Smooth muscle cell (in vitro differentiated cells): Measurements from ENCODE around the gene LYPD6B. TPM values are rescaled to one million over a fixed set of nuclear protein-coding genes. Genes with fewer than 3 reads are reported as not detected.
"Not testable (repeated sequence)": the region's sequence is repeated elsewhere in the genome, so short reads cannot be mapped to it uniquely, and the experiment has no call there.

Experiments used
- DNase-seq: peaks from one replicate; lab custom pipeline; 2025; ENCODE audit not compliant: unreplicated experiment; lab: John Stamatoyannopoulos, UW
- H2AFZ ChIP-seq: fragments of 200-600 bp; sonication (generic); 2 replicates; pipeline ENCODE4 v1.6.0; 2016; ENCODE audit warnings: antibody characterized with exemption, low read depth, mild to moderate bottlenecking
- H3F3A ChIP-seq: fragments of 200-600 bp; sonication (generic); 2 replicates; pipeline ENCODE4 v1.6.0; 2017; ENCODE audit warnings: antibody characterized with exemption, low read depth
- H3K27ac ChIP-seq: fragments of 200-600 bp; sonication (generic); 2 replicates; pipeline ENCODE4 v1.5.1; 2016; ENCODE audit warnings: low read depth, mild to moderate bottlenecking
- H3K27me3 ChIP-seq: fragments of 200-600 bp; sonication (generic); 2 replicates; pipeline ENCODE4 v1.6.1; 2016; ENCODE audit warnings: low read depth, mild to moderate bottlenecking
- H3K36me3 ChIP-seq: fragments of 200-600 bp; sonication (generic); 2 replicates; pipeline ENCODE4 v1.5.1; 2016; ENCODE audit warnings: low read depth
- H3K4me1 ChIP-seq: fragments of 200-600 bp; sonication (generic); 2 replicates; pipeline ENCODE4 v1.5.1; 2016; ENCODE audit warnings: low read depth
- H3K4me2 ChIP-seq: fragments of 200-600 bp; sonication (generic); 2 replicates; pipeline ENCODE4 v1.6.0; 2016; ENCODE audit warnings: mild to moderate bottlenecking
- H3K4me3 ChIP-seq: fragments of 200-600 bp; sonication (generic); 2 replicates; pipeline ENCODE4 v1.5.1; 2016; ENCODE audit warnings: mild to moderate bottlenecking
- H3K79me2 ChIP-seq: fragments of 200-600 bp; sonication (generic); 2 replicates; pipeline ENCODE4 v1.6.0; 2016; ENCODE audit warnings: low read depth, mild to moderate bottlenecking
- H3K9ac ChIP-seq: fragments of 200-600 bp; sonication (generic); 2 replicates; pipeline ENCODE4 v1.6.0; 2016; ENCODE audit warnings: low read depth
- H3K9me3 ChIP-seq: fragments of 200-600 bp; sonication (generic); replicated peaks from 2 replicates; pipeline ENCODE4 v1.5.1; 2016; ENCODE audit warnings: low read depth
- H4K20me1 ChIP-seq: fragments of 200-600 bp; sonication (generic); 2 replicates; pipeline ENCODE4 v1.6.0; 2016; ENCODE audit warnings: low read depth
- WGBS: methylation state at CpG from one replicate; pipeline ENCODE4 v1.1.7; 2016; ENCODE audit warnings: low lambda C conversion rate; 5-methylcytosine and 5-hydroxymethylcytosine counted together
- polyA plus RNA-seq: library from polyadenylated mRNA; unstranded; fragments of >200 nt; fragmentation: Nextera tagmentation; extraction: Ambion mirVana; gene quantifications from 2 replicates; pipeline ENCODE4 v1.2.1, GENCODE V29; 2016
- total RNA-seq: library from RNA; depleted of rRNA; stranded (reverse); fragments of >200 nt; gene quantifications from 2 replicates; pipeline ENCODE4 v1.2.3, GENCODE V29; 2014
- TF ChIP-seq, protein P1 (sequence below): fragments of 200-600 bp; sonication (generic); IDR thresholded peaks from 2 replicates; pipeline ENCODE4 v1.5.1; 2017; ENCODE audit warnings: borderline replicate concordance, mild to moderate bottlenecking, antibody characterized with exemption; ENCODE audit not compliant: insufficient read depth, poor library complexity, severe bottlenecking

LYPD6B gene
- total and polyA plus RNA-seq, 2 experiments from 2014 or later = 4.9 to 10.6 TPM

DNA sequence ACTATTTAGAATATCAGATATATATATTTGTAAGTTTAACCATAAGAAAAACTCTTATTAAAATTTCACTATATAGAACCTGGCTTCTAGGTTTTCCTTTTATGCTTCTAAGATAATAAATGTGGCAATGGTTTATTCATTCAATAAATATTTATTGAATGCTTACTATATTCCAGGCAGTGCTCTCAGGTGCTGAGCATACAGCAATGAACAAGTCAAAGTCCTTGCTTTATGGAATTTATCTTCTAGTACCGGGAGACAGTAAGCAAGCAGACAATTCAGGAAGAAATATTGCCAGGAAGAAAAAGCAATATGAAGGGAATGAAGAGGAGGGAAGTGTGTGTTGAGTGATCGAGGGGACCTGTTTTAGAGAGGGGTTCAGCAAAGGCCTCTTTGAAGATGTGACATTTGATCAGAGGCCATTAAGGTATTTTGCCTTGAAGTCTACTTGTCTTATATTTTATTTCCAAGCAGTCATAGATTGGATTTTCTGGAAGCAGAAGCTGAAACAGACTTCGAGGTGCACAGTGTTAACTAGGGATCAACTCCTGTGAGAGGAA is 197.4 kb downstream of the LYPD6B start:
- H3K36me3 ChIP-seq = no peaks in the 10 kb centered on the region
- no peak overlapping the region for H3K27ac ChIP-seq
- H2AFZ ChIP-seq = no peak overlapping the region
- H4K20me1 ChIP-seq = no peaks in the 10 kb centered on the region
- H3K9me3 ChIP-seq = no peaks in the 10 kb centered on the region
- DNase-seq = no peak
- H3K4me2 ChIP-seq = no peak overlapping the region
- H3F3A ChIP-seq = no peaks in the 10 kb centered on the region
- no peaks in the 10 kb centered on the region for H3K79me2 ChIP-seq
- TF ChIP-seq, protein P1, sequence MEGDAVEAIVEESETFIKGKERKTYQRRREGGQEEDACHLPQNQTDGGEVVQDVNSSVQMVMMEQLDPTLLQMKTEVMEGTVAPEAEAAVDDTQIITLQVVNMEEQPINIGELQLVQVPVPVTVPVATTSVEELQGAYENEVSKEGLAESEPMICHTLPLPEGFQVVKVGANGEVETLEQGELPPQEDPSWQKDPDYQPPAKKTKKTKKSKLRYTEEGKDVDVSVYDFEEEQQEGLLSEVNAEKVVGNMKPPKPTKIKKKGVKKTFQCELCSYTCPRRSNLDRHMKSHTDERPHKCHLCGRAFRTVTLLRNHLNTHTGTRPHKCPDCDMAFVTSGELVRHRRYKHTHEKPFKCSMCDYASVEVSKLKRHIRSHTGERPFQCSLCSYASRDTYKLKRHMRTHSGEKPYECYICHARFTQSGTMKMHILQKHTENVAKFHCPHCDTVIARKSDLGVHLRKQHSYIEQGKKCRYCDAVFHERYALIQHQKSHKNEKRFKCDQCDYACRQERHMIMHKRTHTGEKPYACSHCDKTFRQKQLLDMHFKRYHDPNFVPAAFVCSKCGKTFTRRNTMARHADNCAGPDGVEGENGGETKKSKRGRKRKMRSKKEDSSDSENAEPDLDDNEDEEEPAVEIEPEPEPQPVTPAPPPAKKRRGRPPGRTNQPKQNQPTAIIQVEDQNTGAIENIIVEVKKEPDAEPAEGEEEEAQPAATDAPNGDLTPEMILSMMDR = no peak
- 90% methylated on average over 3 of the region's 3 CpGs for WGBS
- no peaks in the 10 kb centered on the region for H3K4me1 ChIP-seq
- no peak overlapping the region for H3K9ac ChIP-seq
- no peaks in the 10 kb centered on the region for H3K27me3 ChIP-seq
- no peak overlapping the region for H3K4me3 ChIP-seq

DNA sequence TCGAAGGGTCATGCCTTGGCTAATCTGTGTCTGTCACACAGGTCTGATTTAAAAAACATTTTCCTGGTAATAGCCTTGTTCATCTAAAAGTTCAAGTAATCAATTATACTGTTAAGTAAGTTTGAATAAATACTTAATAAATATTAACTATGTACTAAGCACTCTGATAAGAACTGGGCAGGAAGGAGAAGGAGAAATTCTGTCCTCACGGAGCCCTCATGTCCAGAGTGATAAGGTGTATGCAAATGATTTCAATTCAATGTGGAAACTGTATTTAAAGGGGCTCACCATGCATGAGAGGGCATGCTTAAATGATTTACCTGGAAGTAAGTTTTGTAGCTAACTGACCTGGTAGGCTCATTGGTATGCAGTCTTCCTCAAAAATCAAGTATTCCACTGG is 197.9 kb downstream of the LYPD6B start:
- TF ChIP-seq, protein P1 = no peak
- no peaks in the 10 kb centered on the region for H3K9me3 ChIP-seq
- no peak overlapping the region for H2AFZ ChIP-seq
- WGBS = 83% methylated on average over 2 of the region's 2 CpGs
- no peak for DNase-seq
- no peaks in the 10 kb centered on the region for H4K20me1 ChIP-seq
- no peaks in the 10 kb centered on the region for H3K4me1 ChIP-seq
- H3K27ac ChIP-seq = no peak overlapping the region
- no peaks in the 10 kb centered on the region for H3K79me2 ChIP-seq
- no peak overlapping the region for H3K4me3 ChIP-seq
- no peaks in the 10 kb centered on the region for H3F3A ChIP-seq
- no peaks in the 10 kb centered on the region for H3K27me3 ChIP-seq
- H3K4me2 ChIP-seq = no peak overlapping the region
- H3K36me3 ChIP-seq = no peaks in the 10 kb centered on the region
- no peak overlapping the region for H3K9ac ChIP-seq

DNA sequence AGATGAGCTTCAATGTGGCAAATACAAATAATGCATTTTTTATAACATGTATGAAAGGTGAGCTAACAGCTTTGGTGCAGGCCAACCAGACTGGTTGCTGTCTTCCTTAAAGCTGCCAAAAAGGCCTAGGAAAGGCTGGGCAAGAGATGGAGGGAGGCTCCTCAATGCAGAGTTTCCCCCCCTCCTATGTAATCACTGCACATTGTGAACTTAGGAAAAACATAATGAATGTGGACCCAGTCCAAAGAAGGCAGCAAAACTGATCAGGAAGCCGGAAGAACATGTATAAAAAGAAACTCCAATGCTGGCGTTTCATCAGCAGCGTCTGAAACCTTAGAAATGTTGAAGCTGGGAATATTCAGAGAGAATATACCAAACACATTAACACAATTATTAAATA is 207.7 kb downstream of the LYPD6B start:
- Histone ChIP-seq H3K27me3 (peaks cover 4% of the 10 kb centered on the region), H3K9ac (no peak overlapping the region), H2AFZ (no peak overlapping the region), H3K36me3 (no peaks in the 10 kb centered on the region), H3K4me1 (no peaks in the 10 kb centered on the region), H4K20me1 (no peaks in the 10 kb centered on the region), H3K4me3 (no peak overlapping the region), H3K4me2 (no peak overlapping the region), H3K9me3 (no peaks in the 10 kb centered on the region), H3K79me2 (no peaks in the 10 kb centered on the region), H3K27ac (no peak overlapping the region), H3F3A (no peaks in the 10 kb centered on the region)
- TF ChIP-seq, protein P1 = no peak
- WGBS = 85% methylated on average over 3 of the region's 3 CpGs
- DNase-seq = no peak

DNA sequence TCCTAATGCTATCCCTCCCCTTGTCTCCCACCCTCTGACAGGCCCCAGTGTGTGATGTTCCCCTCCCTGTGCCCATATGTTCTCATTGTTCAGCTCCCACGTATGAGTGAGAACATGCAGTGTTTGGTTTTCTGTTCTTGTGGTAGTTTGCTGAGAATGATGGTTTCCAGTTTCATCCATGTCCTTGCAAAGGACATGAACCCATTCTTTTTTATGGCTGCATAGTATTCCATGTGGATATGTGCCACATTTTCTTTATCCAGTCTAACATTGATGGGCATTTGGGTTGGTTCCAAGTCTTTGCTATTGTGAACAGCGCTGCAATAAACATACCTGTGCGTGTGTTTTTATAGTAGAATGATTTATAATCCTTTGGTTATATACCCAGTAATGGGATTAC is 212.9 kb downstream of the LYPD6B start:
- H3F3A ChIP-seq, H3K4me2 ChIP-seq, H3K27me3 ChIP-seq, H3K27ac ChIP-seq, H3K4me3 ChIP-seq, H3K9me3 ChIP-seq, H3K4me1 ChIP-seq, H3K36me3 ChIP-seq, DNase-seq, H4K20me1 ChIP-seq, H2AFZ ChIP-seq, H3K9ac ChIP-seq, H3K79me2 ChIP-seq: not testable (repeated sequence)
- 88% methylated on average over 3 of the region's 3 CpGs for WGBS

DNA sequence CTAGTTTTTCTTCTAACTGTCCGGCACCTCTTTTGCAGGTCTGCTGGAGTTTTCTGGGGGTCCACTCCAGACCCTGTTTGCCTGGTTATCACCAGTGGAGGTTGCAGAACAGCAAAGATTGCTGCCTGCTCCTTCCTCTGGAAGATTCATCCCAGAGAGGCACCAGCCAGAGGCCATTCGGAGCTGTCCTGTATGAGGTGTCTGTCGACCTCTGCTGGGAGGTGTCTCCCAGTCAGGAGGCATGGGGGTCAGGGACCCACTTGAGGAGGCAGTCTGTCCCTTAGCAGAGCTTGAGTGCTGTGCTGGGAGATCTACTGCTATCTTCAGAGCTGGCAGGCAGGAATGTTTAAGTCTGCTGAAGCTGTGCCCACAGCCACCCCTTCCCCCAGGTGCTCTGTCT is 218.4 kb downstream of the LYPD6B start:
- H2AFZ ChIP-seq, H3K27me3 ChIP-seq, H3K79me2 ChIP-seq, H3K9me3 ChIP-seq, H3K4me1 ChIP-seq, H3K4me3 ChIP-seq, H3K36me3 ChIP-seq, DNase-seq, H3K27ac ChIP-seq, H4K20me1 ChIP-seq, H3F3A ChIP-seq, H3K9ac ChIP-seq, H3K4me2 ChIP-seq: not testable (repeated sequence)
- WGBS = 67% methylated on average over 3 of the region's 3 CpGs
